Gastroesophageal sphincter (tissue), 4 donors: ENCODE measurements around the gene DEPDC5. TPM values are rescaled to one million over a fixed set of nuclear protein-coding genes. Genes with fewer than 3 reads are reported as not detected.

ENCODE experiments used
- ATAC-seq: fragments of 150-250 bp; one replicate; pipeline ENCODE4 v1.9.1; 2016; ENCODE audit warnings: mild to moderate bottlenecking, moderate library complexity
- H3K27ac ChIP-seq, 4 donors: fragments of 200-600 bp; sonication (generic) in 3 of 4; 1 replicate in 3 of 4; 2 replicates in 1 of 4; pipeline ENCODE4 v1.5.1; 2016 to 2019
- H3K27me3 ChIP-seq: fragments of 200-600 bp; sonication (generic); one replicate; pipeline ENCODE4 v1.5.1; 2019
- H3K36me3 ChIP-seq, 2 donors: fragments of 200-600 bp; sonication (generic); one replicate each; pipeline ENCODE4 v1.5.1; 2019; ENCODE audit warnings: control low read depth in 1 of 2
- H3K4me1 ChIP-seq, 3 donors: fragments of 200-600 bp; sonication (generic); 1 replicate in 2 of 3; 2 replicates in 1 of 3; pipeline ENCODE4 v1.5.1; 2016 to 2019; ENCODE audit warnings: control low read depth in 2 of 3
- H3K4me3 ChIP-seq, 2 donors: fragments of 200-600 bp; sonication (generic); one replicate each; pipeline ENCODE4 v1.5.1; 2019; ENCODE audit warnings: mild to moderate bottlenecking in 1 of 2, moderate library complexity in 1 of 2
- H3K9me3 ChIP-seq, 3 donors: fragments of 200-600 bp; sonication (generic); one replicate each; pipeline ENCODE4 v1.5.1; 2017 to 2019; ENCODE audit warnings: control low read depth in 2 of 3
- EP300 ChIP-seq: sonication (generic); formaldehyde crosslinking; IDR thresholded peaks from one replicate; pipeline ENCODE4 v1.6.1; 2017; ENCODE audit warnings: antibody characterized with exemption, mild to moderate bottlenecking
- POLR2A ChIP-seq, 2 donors: fragments of 450-650 bp; IDR thresholded peaks; one replicate each; pipeline ENCODE4 v1.6.1; 2017; ENCODE audit warnings: antibody characterized with exemption in 2 of 2, mild to moderate bottlenecking in 2 of 2, moderate library complexity in 1 of 2
- POLR2AphosphoS5 ChIP-seq: sonication (generic); formaldehyde crosslinking; IDR thresholded peaks from one replicate; pipeline ENCODE4 v1.6.1; 2017; ENCODE audit warnings: antibody characterized with exemption
- WGBS, 2 donors: methylation state at CpG; one replicate each; pipeline ENCODE4 v1.1.5; 2018; ENCODE audit warnings: low coverage in 1 of 2; 5-methylcytosine and 5-hydroxymethylcytosine counted together
- total RNA-seq, 4 donors: library from RNA; depleted of rRNA; stranded (reverse); fragments of >200 nt; gene quantifications; one replicate each; pipeline ENCODE4 v1.1.0, GENCODE V29; 2016
- TF ChIP-seq, protein P1 (sequence below), 4 experiments: fragments of 200-600 bp in 2 of 4; fragments of 450-650 bp in 2 of 4; sonication (generic) in 1 of 4; IDR thresholded peaks; one replicate each; pipeline ENCODE4 v1.5.1; 2017 to 2019; ENCODE audit warnings: antibody characterized with exemption in 4 of 4, mild to moderate bottlenecking in 2 of 4, moderate library complexity in 2 of 4

The DEPDC5 gene
- total RNA-seq, 4 donors from 2014 or later: 10.5 to 27.9 (median 16.0) TPM

DNA sequence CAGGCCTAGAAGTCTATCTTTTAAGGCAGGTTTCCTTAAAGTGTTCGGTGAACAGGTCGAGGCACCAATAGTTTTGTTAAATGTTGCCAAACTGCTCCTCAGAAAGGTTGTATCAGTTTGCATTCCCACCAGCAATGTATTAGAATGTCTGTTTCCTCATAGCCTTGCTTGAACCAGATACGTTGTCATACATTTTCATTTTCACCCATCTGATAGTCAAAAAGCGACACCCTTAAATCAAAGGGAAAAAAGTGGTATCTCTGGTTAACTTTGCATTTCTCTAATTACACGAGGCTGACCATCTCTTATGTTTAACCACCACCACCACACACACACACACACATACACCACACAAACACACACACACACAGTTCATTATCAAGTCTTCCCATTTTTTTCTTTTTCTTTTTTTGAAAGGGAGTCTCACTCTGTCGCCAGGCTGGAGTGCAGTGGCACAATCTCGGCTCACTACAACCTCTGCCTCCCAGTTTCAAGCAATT, 20.2 kb upstream of the DEPDC5 start:
- no peaks in the 10 kb centered on the region for H3K27me3 ChIP-seq
- H3K27ac ChIP-seq: no peak overlapping the region
- 86 to 88% methylated on average over 5 to 7 of the region's 7 CpGs for WGBS, 2 donors
- no peak overlapping the region for H3K4me3 ChIP-seq
- peaks cover 0 to 4% (median 0%) of the 10 kb centered on the region in 3 donors for H3K4me1 ChIP-seq
- TF ChIP-seq, protein P1, sequence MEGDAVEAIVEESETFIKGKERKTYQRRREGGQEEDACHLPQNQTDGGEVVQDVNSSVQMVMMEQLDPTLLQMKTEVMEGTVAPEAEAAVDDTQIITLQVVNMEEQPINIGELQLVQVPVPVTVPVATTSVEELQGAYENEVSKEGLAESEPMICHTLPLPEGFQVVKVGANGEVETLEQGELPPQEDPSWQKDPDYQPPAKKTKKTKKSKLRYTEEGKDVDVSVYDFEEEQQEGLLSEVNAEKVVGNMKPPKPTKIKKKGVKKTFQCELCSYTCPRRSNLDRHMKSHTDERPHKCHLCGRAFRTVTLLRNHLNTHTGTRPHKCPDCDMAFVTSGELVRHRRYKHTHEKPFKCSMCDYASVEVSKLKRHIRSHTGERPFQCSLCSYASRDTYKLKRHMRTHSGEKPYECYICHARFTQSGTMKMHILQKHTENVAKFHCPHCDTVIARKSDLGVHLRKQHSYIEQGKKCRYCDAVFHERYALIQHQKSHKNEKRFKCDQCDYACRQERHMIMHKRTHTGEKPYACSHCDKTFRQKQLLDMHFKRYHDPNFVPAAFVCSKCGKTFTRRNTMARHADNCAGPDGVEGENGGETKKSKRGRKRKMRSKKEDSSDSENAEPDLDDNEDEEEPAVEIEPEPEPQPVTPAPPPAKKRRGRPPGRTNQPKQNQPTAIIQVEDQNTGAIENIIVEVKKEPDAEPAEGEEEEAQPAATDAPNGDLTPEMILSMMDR (IDR thresholded peaks at IDR 0.05): no peak
- TF ChIP-seq EP300 (no peak), POLR2AphosphoS5 (no peak), POLR2A (IDR thresholded peaks at IDR 0.05) (no peak)
- ATAC-seq: no peak
- peaks cover 0 to 22% of the 10 kb centered on the region in 2 donors for H3K36me3 ChIP-seq
- H3K9me3 ChIP-seq: no peaks in the 10 kb centered on the region

- 83% methylated on average over 1 of the region's 1 CpG; no CpG with 5 or more reads in 1 of the 2 donors for WGBS, 2 donors
- TF ChIP-seq EP300 (no peak), POLR2AphosphoS5 (no peak), POLR2A (IDR thresholded peaks at IDR 0.05) (no peak)
- TF ChIP-seq, protein P1 (IDR thresholded peaks at IDR 0.05): no peak
Measured at GRCh38 chr22:31734512-31734911, 19.3 kb upstream of the DEPDC5 start.

DNA sequence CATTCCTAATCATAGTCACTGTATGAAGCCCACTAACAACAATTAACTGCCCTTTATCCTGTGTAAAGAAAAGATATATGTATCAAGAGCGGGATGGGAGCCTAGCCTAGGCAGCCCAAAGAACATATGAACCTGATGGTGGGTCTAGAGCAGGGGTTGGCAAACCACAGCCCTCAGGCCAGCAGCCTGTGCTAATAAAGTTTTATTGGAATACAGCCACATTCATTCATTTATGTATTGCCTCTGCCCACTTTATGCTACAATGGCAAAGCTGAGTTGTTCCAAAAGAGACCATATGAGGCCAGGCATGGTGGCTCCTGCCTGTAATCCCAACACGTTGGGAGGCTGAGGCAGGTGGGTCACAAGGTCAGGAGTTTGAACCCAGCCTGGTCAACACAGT, 17.4 kb upstream of the DEPDC5 start:
- H3K27ac ChIP-seq: no peak overlapping the region
- no peaks in the 10 kb centered on the region for H3K27me3 ChIP-seq
- H3K4me3 ChIP-seq: no peak overlapping the region
- no peaks in the 10 kb centered on the region for H3K9me3 ChIP-seq
- no peak for ATAC-seq
- 100% methylated on average over 1 of the region's 2 CpGs for WGBS, 2 donors
- peaks cover 0 to 32% of the 10 kb centered on the region in 2 donors for H3K36me3 ChIP-seq
- H3K4me1 ChIP-seq: peaks cover 0 to 28% (median 7%) of the 10 kb centered on the region in 3 donors
- TF ChIP-seq, protein P1 (IDR thresholded peaks at IDR 0.05): no peak
- TF ChIP-seq EP300 (no peak), POLR2A (IDR thresholded peaks at IDR 0.05) (no peak), POLR2AphosphoS5 (no peak)

More at GRCh38 chr22:31734512-31734911, 19.3 kb upstream of the DEPDC5 start:
- Histone ChIP-seq H3K27ac (no peak overlapping the region), H3K27me3 (no peaks in the 10 kb centered on the region), H3K36me3 (peaks cover 0 to 22% of the 10 kb centered on the region in 2 donors), H3K4me3 (no peak overlapping the region), H3K9me3 (no peaks in the 10 kb centered on the region), H3K4me1 (peaks cover 0 to 13% (median 0%) of the 10 kb centered on the region in 3 donors)
- ATAC-seq: no peak

- ATAC-seq: no peak
- WGBS, 2 donors: 78 to 80% methylated on average over 4 to 5 of the region's 5 CpGs
Measured at GRCh38 chr22:31737932-31738331, 15.9 kb upstream of the DEPDC5 start.

More at GRCh38 chr22:31737932-31738331, 15.9 kb upstream of the DEPDC5 start:
- Histone ChIP-seq H3K9me3 (no peaks in the 10 kb centered on the region), H3K36me3 (peaks cover 0 to 40% of the 10 kb centered on the region in 2 donors), H3K4me1 (peaks cover 0 to 32% (median 7%) of the 10 kb centered on the region in 3 donors), H3K4me3 (no peak overlapping the region), H3K27me3 (no peaks in the 10 kb centered on the region), H3K27ac (no peak overlapping the region)
- TF ChIP-seq, protein P1 (IDR thresholded peaks at IDR 0.05): no peak
- no peak for TF ChIP-seq POLR2AphosphoS5
- no peak for TF ChIP-seq POLR2A (IDR thresholded peaks at IDR 0.05)
- TF ChIP-seq EP300: no peak
